ENCODE measurements around the gene AFF1. TPM values are rescaled to one million over a fixed set of nuclear protein-coding genes. Genes with fewer than 3 reads are reported as not detected.

The AFF1 gene
- total and polyA plus RNA-seq, 7 donors: 7.2 to 100 (median 61.7) TPM

- no peak overlapping the region for H3K27ac ChIP-seq
- peaks cover 0 to 16% (median 3%) of the 10 kb centered on the region in 4 donors for H3K4me1 ChIP-seq
- WGBS, 2 donors: 67 to 87% methylated on average over 2 of the region's 2 CpGs
- DNase-seq: no peak
- no peak for TF ChIP-seq POLR2A (IDR thresholded peaks at IDR 0.05)
- TF ChIP-seq CTCF (IDR thresholded peaks at IDR 0.05): no peak
- TF ChIP-seq POLR2AphosphoS5 (IDR thresholded peaks at IDR 0.05): no peak
- TF ChIP-seq EP300 (IDR thresholded peaks at IDR 0.05): no peak
- H3K9me3 ChIP-seq: no peaks in the 10 kb centered on the region
- H3K4me3 ChIP-seq: no peak overlapping the region
- H3K36me3 ChIP-seq: peaks cover 23 to 86% (median 46%) of the 10 kb centered on the region in 4 donors
- intact Hi-C loops (cut with DNase I): no loop called here
- no peaks in the 10 kb centered on the region for H3K27me3 ChIP-seq
Measured at GRCh38 chr4:87128006-87128705, 193.3 kb downstream of the AFF1 start.

GRCh38 chr4:87129681-87130080 lies 194.9 kb downstream of the AFF1 start:
- Histone ChIP-seq H3K36me3 (peaks cover 27 to 100% (median 59%) of the 10 kb centered on the region in 4 donors), H3K9me3 (no peaks in the 10 kb centered on the region), H3K4me1 (peaks cover 0 to 8% (median 0%) of the 10 kb centered on the region in 4 donors), H3K4me3 (no peak overlapping the region), H3K27me3 (no peaks in the 10 kb centered on the region), H3K27ac (no peak overlapping the region)
- no peak for DNase-seq
- intact Hi-C loops (cut with DNase I): no loop called here
- 97 to 99% methylated on average over 6 of the region's 6 CpGs for WGBS, 2 donors
- TF ChIP-seq POLR2A (IDR thresholded peaks at IDR 0.05) (no peak), EP300 (IDR thresholded peaks at IDR 0.05) (no peak), POLR2AphosphoS5 (IDR thresholded peaks at IDR 0.05) (no peak), CTCF (IDR thresholded peaks at IDR 0.05) (no peak)

- H3K4me3 ChIP-seq: no peak overlapping the region
- H3K27ac ChIP-seq: no peak overlapping the region
- peaks cover 26 to 100% (median 55%) of the 10 kb centered on the region in 4 donors for H3K36me3 ChIP-seq
- 92 to 96% methylated on average over 7 of the region's 7 CpGs for WGBS, 2 donors
- H3K9me3 ChIP-seq: no peaks in the 10 kb centered on the region
- DNase-seq: no peak
- H3K4me1 ChIP-seq: peaks cover 0 to 8% (median 0%) of the 10 kb centered on the region in 4 donors
- intact Hi-C loops (cut with DNase I): no loop called here
- H3K27me3 ChIP-seq: no peaks in the 10 kb centered on the region
- no peak for TF ChIP-seq EP300 (IDR thresholded peaks at IDR 0.05)
Measured at GRCh38 chr4:87130985-87131703, 196.3 kb downstream of the AFF1 start.

- H3K27ac ChIP-seq: no peak overlapping the region
- H3K4me3 ChIP-seq: no peak overlapping the region
- H3K27me3 ChIP-seq: no peaks in the 10 kb centered on the region
- 88 to 95% methylated on average over 8 of the region's 8 CpGs for WGBS, 2 donors
- peaks cover 22 to 100% (median 51%) of the 10 kb centered on the region in 4 donors for H3K36me3 ChIP-seq
- H3K4me1 ChIP-seq: peaks cover 0 to 8% (median 0%) of the 10 kb centered on the region in 4 donors
- intact Hi-C loops (cut with DNase I): no loop called here
- no peaks in the 10 kb centered on the region for H3K9me3 ChIP-seq
- no peak for TF ChIP-seq POLR2AphosphoS5 (IDR thresholded peaks at IDR 0.05)
- no peak for TF ChIP-seq CTCF (IDR thresholded peaks at IDR 0.05)
- TF ChIP-seq POLR2A (IDR thresholded peaks at IDR 0.05): no peak
- no peak for TF ChIP-seq EP300 (IDR thresholded peaks at IDR 0.05)
- DNase-seq: no peak
Measured at GRCh38 chr4:87132035-87132434, 197.2 kb downstream of the AFF1 start.

GRCh38 chr4:87133183-87133582 lies 198.4 kb downstream of the AFF1 start:
- H3K36me3 ChIP-seq: peaks cover 11 to 100% (median 41%) of the 10 kb centered on the region in 4 donors
- intact Hi-C loops (cut with DNase I): no loop called here

More at GRCh38 chr4:87133183-87133582, 198.4 kb downstream of the AFF1 start:
- Histone ChIP-seq H3K9me3 (no peaks in the 10 kb centered on the region), H3K27me3 (no peaks in the 10 kb centered on the region), H3K27ac (no peak overlapping the region), H3K4me1 (peaks cover 0 to 1% (median 0%) of the 10 kb centered on the region in 4 donors), H3K4me3 (no peak overlapping the region)
- TF ChIP-seq EP300 (IDR thresholded peaks at IDR 0.05) (no peak), CTCF (IDR thresholded peaks at IDR 0.05) (no peak), POLR2A (IDR thresholded peaks at IDR 0.05) (no peak), POLR2AphosphoS5 (IDR thresholded peaks at IDR 0.05) (no peak)
- no peak for DNase-seq
- WGBS, 2 donors: 87 to 96% methylated on average over 2 of the region's 2 CpGs
